HG03139 (cell line): Measurements from ENCODE around the gene TBCD.

ENCODE experiments used
- ATAC-seq: cut with Tn5 transposase; IDR thresholded peaks from one replicate; pipeline ENCODE4 v1.9.1; 2021; ENCODE audit not compliant: unreplicated experiment

The TBCD gene

GRCh38 chr17:82882715-82883418 is 131.0 kb downstream of the TBCD start:
- no peak for ATAC-seq

DNA sequence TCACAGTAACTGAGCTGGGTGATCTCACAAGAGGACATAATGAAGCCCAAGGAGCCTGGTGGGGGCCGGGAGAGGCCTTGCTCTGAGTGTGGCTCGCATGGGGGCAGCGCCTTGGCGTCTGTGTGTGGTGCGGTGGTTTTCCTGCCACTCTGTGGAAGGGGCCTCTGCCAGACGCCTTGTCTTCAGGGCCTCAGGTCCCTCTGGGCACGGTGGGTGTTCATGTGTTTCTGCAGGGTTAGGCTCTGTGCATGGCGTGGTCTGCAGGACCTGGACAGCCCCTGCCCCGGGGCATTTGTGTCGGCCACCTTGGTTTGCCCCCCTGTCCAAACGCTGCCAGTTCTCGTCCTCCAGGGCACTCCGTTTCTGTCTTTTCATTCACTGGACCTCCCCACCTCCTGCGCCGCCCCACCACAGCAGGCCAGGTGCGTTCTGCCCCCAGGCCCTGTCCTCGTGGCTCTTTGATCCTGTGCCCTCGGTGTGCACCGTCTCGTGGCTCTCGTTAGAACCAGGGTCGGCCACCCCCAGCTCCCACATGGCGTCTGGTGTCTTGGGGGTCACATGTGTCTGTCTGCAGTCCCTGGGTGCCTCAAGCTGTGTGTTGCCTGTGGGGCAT is 131.7 kb downstream of the TBCD start:
- no peak for ATAC-seq

- ATAC-seq = no peak
Observed at GRCh38 chr17:82884341-82884969, 132.6 kb downstream of the TBCD start.

DNA sequence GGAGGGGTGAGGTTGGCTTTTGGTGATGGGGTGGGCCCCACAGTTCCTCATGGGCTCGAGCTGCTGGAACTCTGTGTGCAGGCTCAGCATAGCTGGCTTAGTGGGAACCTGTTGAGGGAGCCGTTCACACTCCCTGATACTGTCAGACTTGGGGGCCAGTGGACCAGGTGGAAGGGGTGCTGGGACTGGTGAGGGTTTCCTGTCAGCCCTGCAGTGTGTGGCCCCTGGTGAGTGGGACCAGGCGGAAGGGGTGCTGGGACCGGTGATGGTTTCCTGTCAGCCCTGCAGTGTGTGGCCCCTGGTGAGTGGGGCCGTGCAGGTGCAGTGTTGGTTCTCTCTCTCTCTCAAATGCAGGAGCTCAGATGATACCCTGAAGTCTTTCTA is 133.1 kb downstream of the TBCD start:
- ATAC-seq = no peak

- ATAC-seq = no peak
Observed at GRCh38 chr17:82887255-82888164, 135.6 kb downstream of the TBCD start.

- no peak for ATAC-seq
Observed at GRCh38 chr17:82888583-82889495, 137.0 kb downstream of the TBCD start.

- no peak for ATAC-seq
Observed at GRCh38 chr17:82889496-82890338, 137.9 kb downstream of the TBCD start.

- ATAC-seq = no peak
Observed at GRCh38 chr17:82890339-82890730, 138.5 kb downstream of the TBCD start.

DNA sequence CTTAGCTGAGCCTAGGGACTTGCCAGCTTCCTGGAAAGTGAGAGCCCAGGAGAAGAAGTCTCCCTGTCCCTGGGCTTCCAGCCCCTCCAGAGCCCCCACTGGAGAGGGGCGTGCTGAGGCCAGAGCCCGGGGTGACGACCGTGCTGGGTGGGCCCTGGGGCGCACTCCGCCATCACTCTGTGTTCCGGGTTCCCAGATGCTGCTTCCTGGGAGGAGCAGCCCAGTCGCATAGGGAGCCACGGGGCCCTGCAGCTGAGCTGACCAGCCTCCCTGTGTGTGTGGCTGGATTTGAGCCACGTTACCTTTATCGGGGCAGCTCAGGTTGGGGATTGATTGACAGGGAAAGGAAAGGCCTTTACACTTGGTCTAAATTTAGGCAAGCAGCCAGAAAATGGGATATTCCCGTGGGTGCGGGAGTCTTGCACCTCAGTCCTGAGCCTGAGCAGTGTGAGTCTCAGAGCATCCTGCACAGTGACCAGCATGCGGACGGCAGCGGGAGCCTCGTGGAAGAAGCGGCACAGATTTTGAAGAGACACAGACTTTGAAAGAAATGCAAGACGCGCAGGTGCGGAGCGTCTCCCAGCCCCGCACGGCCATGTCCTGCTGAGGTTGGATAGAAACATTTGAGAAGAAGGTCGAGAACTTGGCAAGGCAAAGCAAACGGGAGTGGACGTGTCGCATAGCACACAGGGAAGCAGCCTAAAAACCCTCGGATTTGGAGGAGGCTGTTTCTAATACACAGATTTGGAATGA is 139.2 kb downstream of the TBCD start:
- no peak for ATAC-seq

- no peak for ATAC-seq
Observed at GRCh38 chr17:82891911-82892310, 140.0 kb downstream of the TBCD start.

GRCh38 chr17:82892899-82893565 is 141.2 kb downstream of the TBCD start:
- no peak for ATAC-seq

DNA sequence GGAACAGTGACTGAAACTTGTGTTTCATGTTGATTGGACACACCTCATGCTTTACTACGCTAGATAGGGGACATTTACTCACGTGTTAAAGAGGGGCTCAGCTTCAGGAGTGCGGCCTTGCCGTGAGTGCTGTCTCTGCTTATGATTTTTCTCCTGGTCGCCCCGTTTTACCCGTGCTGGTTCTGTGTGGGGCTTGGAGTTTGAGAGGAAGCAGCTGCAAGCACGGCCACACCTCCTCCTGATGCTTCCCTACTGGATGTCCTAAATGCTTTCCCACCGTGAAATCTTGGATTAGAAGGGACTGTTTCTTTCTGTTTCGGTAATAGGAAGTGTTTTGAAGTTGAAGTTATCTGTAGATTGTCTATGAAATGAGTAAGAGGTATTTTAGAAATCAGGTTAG is 141.9 kb downstream of the TBCD start:
- no peak for ATAC-seq

DNA sequence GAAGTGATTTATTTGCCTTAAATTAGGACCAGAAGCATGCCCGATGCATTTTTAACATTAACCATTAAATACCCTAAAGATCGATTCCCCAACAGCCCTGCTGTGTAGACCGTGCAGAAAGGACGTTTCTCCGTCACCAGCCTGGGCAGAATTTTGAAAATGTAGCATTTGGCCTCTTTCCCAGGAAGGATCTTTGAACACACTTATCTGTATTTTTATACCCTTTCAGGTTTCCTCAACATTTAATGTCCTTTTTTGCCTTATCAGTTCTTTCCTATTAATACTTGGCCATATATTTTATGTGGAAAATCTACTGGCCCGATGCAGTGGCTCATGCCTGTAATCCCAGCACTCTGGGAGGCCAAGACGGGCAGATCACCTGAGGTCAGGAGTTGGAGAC is 142.5 kb downstream of the TBCD start:
- no peak for ATAC-seq

DNA sequence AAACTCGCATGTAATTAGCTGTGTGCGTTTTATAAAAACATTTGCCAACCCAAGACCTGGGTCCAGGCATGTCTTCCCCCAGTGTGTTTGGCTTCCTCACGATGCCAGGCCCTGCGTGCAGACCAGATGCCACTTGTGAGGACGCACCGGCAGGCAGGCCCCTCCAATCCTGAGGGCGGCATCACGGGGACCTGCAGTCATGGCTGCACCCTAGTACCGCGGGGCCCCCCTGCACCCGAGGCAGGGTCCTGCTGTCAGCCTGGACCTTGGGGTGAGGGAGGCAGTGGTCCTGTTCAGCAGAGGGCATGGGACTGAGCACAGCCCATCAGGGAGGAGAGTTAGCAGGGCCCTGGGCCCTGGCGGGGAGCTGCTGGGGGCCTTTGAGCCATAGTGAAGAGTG is 143.2 kb downstream of the TBCD start:
- no peak for ATAC-seq

DNA sequence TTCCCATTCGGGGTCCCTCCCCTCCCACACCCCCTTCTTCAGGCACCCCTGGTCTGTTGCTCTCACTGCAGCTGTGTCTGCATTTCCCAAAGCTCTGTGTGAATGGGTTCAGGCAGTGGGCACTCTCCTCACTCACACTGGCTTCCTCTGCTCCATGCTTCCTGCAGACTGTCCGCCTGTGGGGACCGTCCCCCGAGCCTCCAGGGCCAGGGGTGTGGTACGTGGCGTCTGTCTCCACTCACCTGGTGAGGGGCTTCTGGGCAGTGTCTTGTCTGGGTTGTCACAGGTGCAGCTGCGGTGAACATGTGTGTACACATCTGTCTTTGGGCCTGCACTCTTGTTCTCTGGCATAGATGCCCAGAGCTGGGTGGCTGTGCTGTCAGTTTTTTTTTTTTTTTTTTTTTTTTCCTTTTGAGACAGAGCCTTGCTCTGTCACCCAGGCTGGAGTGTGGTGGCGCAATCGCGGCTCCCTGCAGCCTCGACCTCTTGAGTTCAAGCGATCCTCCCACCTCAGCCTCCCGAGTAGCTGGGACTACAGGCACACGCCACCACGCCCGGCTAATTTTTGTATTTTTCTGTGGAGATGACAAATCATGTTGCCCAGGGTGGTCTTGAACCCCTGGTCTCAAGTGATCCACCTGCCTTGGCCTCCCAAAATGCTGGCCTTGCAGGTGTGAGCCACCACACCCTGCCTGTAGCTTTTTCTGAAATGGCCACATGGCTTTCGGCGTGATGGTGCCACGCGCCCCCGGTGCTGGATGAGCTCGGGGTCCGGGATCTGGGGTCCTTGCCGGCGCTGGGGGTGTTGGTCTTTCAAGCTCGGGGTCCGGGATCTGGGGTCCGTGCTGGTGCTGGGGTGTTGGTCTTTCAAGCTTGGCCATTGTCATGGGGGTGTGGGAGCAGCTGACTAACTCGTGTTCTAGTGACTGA is 144.5 kb downstream of the TBCD start:
- ATAC-seq = no peak

DNA sequence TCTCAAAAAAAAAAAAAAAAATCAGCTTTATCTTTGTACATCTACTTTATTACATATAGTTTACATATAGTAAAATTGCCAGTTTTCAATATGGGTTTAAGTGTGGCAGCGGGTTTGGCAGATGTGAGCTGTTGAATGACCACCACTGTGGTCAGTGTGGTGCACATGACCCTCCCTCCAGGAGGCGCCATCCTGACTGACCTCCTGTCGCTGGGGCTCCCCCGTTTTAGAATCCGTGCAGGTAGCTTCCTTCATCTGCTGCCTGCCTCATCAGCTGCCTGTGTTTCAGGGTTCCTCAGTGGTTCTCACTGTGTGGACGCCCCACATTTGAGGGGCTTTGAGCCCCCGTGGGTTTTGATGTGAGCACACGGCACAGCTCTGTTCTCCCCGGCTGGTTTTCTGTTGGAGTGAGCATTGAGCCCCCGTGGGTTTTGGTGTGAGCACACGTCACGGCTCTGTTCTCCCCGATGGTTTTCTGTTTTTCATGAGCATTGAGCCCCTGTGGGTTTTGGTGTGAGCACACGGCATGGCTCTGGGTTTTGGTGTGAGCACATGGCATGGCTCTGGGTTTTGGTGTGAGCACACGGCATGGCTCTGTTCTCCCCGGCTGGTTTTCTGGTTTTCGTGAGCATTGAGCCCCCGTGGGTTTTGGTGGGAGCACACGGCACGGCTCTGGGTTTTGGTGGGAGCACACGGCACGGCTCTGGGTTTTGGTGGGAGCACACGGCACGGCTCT is 145.8 kb downstream of the TBCD start:
- ATAC-seq = no peak
